DND-41 (cell line): Measurements from ENCODE around the gene HMG20B.

Experiments used
- EZH2 ChIP-seq: IDR thresholded peaks from 3 replicates; pipeline ENCODE4 v1.6.1; 2012; ENCODE audit warnings: borderline replicate concordance, low read depth, mild to moderate bottlenecking, moderate library complexity, low read length, inconsistent platforms; ENCODE audit not compliant: severe bottlenecking
- TF ChIP-seq, protein P1 (sequence below): IDR thresholded peaks from 2 replicates; pipeline ENCODE4 v1.5.1; 2012; ENCODE audit warnings: borderline replicate concordance, low read length, moderate library complexity, mild to moderate bottlenecking; ENCODE audit not compliant: poor library complexity, severe bottlenecking; ENCODE audit errors: extremely low read depth

DNA sequence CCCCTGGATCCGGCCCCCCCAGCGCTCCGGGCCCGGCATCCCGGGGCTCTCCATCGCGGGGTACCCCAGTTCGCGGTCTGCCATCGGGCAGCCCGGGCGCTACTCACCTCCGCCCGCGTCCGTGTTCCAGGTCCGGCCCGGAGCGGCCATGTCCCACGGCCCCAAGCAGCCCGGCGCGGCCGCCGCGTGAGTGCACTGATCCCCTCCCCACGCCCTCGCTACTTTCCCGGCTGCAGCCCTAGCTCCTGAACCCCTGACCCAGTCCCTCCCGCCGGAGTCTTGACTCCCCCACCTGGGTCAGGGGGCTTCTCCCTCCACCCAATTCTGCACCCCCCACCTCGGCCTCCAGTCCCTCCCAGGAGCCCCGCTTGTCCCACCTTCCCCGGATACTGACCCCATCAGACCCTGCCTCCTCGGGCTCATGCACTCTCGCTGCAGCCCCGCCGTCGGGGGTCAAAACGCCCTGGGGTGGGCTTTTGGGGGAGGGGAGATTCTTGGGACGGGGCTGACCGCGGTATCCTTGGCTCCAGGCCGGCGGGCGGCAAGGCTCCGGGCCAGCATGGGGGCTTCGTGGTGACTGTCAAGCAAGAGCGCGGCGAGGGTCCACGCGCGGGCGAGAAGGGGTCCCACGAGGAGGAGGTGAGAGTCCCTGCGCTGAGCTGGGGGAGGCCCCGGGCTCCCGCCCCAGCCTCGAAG lies 566 bp downstream of the HMG20B start:
- TF ChIP-seq EZH2: no peak
- TF ChIP-seq, protein P1, sequence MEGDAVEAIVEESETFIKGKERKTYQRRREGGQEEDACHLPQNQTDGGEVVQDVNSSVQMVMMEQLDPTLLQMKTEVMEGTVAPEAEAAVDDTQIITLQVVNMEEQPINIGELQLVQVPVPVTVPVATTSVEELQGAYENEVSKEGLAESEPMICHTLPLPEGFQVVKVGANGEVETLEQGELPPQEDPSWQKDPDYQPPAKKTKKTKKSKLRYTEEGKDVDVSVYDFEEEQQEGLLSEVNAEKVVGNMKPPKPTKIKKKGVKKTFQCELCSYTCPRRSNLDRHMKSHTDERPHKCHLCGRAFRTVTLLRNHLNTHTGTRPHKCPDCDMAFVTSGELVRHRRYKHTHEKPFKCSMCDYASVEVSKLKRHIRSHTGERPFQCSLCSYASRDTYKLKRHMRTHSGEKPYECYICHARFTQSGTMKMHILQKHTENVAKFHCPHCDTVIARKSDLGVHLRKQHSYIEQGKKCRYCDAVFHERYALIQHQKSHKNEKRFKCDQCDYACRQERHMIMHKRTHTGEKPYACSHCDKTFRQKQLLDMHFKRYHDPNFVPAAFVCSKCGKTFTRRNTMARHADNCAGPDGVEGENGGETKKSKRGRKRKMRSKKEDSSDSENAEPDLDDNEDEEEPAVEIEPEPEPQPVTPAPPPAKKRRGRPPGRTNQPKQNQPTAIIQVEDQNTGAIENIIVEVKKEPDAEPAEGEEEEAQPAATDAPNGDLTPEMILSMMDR: no peak
